GDM1 (cell line): ENCODE data around the gene GALNT10.
A peak's percentile ranks its signal among the peaks of the same experiment; 100 is the strongest.

Experiments used
- DNase-seq: peaks from one replicate; lab custom pipeline; 2025; lab: John Stamatoyannopoulos, UW

GALNT10 gene

GRCh38 chr5:154408811-154409210, 218.3 kb downstream of the GALNT10 start:
- DNase-seq: no peak

GRCh38 chr5:154409230-154409840, 218.8 kb downstream of the GALNT10 start:
- no peak for DNase-seq

- DNase-seq: no peak
These were observed 219.5 kb downstream of the GALNT10 start for GRCh38 chr5:154410008-154410407.

GRCh38 chr5:154410786-154411185, 220.3 kb downstream of the GALNT10 start:
- DNase-seq: no peak

GRCh38 chr5:154411338-154411737, 220.8 kb downstream of the GALNT10 start:
- DNase-seq: no peak

GRCh38 chr5:154412316-154412715, 221.8 kb downstream of the GALNT10 start:
- no peak for DNase-seq

- no peak for DNase-seq
These were observed 222.4 kb downstream of the GALNT10 start for GRCh38 chr5:154412925-154413324.

- no peak for DNase-seq
These were observed 224.6 kb downstream of the GALNT10 start for GRCh38 chr5:154415114-154415513.

GRCh38 chr5:154418344-154418820, 227.8 kb downstream of the GALNT10 start:
- DNase-seq: no peak

- no peak for DNase-seq
These were observed 228.7 kb downstream of the GALNT10 start for GRCh38 chr5:154419236-154419635.

GRCh38 chr5:154421868-154422267, 231.3 kb downstream of the GALNT10 start:
- DNase-seq: peak; percentile 29

GRCh38 chr5:154422298-154422697, 231.8 kb downstream of the GALNT10 start:
- no peak for DNase-seq

GRCh38 chr5:154428208-154428607, 237.7 kb downstream of the GALNT10 start:
- no peak for DNase-seq

GRCh38 chr5:154429341-154429740, 238.8 kb downstream of the GALNT10 start:
- no peak for DNase-seq

GRCh38 chr5:154430466-154430865, 239.9 kb downstream of the GALNT10 start:
- DNase-seq: no peak

- no peak for DNase-seq
These were observed 240.6 kb downstream of the GALNT10 start for GRCh38 chr5:154430961-154431630.

GRCh38 chr5:154435226-154435625, 244.7 kb downstream of the GALNT10 start:
- DNase-seq: no peak

GRCh38 chr5:154437281-154437965, 246.9 kb downstream of the GALNT10 start:
- no peak for DNase-seq

- DNase-seq: no peak
These were observed 250.0 kb downstream of the GALNT10 start for GRCh38 chr5:154440540-154440939.

GRCh38 chr5:154442801-154443200, 252.3 kb downstream of the GALNT10 start:
- DNase-seq: no peak

GRCh38 chr5:154444556-154445421, 254.3 kb downstream of the GALNT10 start:
- DNase-seq: no peak
